Measurements from ENCODE around the gene SLC16A7. TPM values are rescaled to one million over a fixed set of nuclear protein-coding genes. Genes with fewer than 3 reads are reported as not detected.
"Not testable (repeated sequence)": the region's sequence is repeated elsewhere in the genome, so short reads cannot be mapped to it uniquely, and the experiment has no call there.

Gene SLC16A7
- total RNA-seq, 1 experiment from 2014 or later, result 2.7 TPM

DNA sequence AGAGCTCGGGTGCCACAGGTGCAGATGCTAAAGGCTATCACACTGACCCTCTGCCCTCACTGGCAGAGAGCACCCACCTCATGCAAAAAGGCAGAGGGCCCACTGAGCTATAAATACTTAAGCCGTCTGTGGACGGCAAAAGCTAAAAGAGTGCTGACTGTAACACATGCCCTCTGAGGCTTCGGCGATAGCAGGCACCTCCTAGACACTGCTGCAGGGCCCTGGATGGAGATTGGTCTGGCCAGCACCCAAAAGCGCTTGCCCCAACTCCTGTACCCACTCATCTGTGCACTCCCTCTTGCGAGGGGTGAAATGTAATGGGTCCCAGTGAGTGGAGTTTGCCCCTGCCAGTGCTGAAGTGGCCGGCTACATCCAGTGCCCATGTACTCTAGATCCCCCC lies 148.7 kb downstream of the SLC16A7 start:
- Histone ChIP-seq H3K79me2 (ENCODE audit: low read depth) (no peaks in the 10 kb centered on the region), H3K27me3 (ENCODE audit: insufficient read depth, low read depth) (no peaks in the 10 kb centered on the region), H3K27ac (no peak overlapping the region), H4K20me1 (ENCODE audit: insufficient read depth) (no peaks in the 10 kb centered on the region), H3K4me2 (no peak overlapping the region), H2AFZ (no peak overlapping the region), H3F3A (ENCODE audit: insufficient read depth, low read depth) (no peaks in the 10 kb centered on the region), H3K4me1 (replicated peaks; ENCODE audit: insufficient read depth) (no peaks in the 10 kb centered on the region), H3K9me3 (ENCODE audit: insufficient read depth, low read depth) (no peaks in the 10 kb centered on the region), H3K9me2 (ENCODE audit: insufficient read depth) (no peaks in the 10 kb centered on the region; the same call in 1 of the 2 replicates), H3K4me3 (no peak overlapping the region), H3K36me3 (ENCODE audit: low read depth) (no peaks in the 10 kb centered on the region)
- TF ChIP-seq, protein P1, sequence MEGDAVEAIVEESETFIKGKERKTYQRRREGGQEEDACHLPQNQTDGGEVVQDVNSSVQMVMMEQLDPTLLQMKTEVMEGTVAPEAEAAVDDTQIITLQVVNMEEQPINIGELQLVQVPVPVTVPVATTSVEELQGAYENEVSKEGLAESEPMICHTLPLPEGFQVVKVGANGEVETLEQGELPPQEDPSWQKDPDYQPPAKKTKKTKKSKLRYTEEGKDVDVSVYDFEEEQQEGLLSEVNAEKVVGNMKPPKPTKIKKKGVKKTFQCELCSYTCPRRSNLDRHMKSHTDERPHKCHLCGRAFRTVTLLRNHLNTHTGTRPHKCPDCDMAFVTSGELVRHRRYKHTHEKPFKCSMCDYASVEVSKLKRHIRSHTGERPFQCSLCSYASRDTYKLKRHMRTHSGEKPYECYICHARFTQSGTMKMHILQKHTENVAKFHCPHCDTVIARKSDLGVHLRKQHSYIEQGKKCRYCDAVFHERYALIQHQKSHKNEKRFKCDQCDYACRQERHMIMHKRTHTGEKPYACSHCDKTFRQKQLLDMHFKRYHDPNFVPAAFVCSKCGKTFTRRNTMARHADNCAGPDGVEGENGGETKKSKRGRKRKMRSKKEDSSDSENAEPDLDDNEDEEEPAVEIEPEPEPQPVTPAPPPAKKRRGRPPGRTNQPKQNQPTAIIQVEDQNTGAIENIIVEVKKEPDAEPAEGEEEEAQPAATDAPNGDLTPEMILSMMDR (conservative IDR thresholded peaks at IDR 0.05), result no peak
- no peak for TF ChIP-seq EZH2 (IDR thresholded peaks at IDR 0.05; ENCODE audit: low read depth)
- ChIA-PET CTCF (no interaction called here), POLR2A (ENCODE audit: unreplicated experiment) (no interaction called here)
- BruUV-seq (replicated peaks), result no TSS peak
- intact Hi-C loops (cut with micrococcal nuclease; ENCODE audit: unreplicated experiment), result no loop called here
- no peak for DNase-seq

DNA sequence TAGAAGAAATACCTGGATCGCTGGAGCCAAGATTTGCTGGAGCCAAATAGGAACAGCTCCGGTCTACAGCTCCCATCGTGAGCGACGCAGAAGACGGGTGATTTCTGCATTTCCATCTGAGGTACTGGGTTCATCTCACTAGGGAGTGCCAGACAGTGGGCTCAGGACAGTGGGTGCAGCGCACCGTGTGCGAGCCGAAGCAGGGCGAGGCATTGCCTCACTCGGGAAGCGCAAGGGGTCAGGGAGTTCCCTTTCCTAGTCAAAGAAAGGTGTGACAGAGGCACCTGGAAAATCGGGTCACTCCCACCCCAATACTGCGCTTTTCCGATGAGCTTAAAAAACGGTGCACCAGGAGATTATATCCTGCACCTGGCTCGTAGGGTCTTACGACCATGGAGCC lies 155.3 kb downstream of the SLC16A7 start:
- H3K4me2 ChIP-seq; intact Hi-C loops (cut with micrococcal nuclease; ENCODE audit: unreplicated experiment); H3K4me3 ChIP-seq; H3K9me2 ChIP-seq (ENCODE audit: insufficient read depth); POLR2A ChIA-PET (ENCODE audit: unreplicated experiment); H3K27me3 ChIP-seq (ENCODE audit: insufficient read depth, low read depth); H3K79me2 ChIP-seq (ENCODE audit: low read depth); H3K27ac ChIP-seq; H3K36me3 ChIP-seq (ENCODE audit: low read depth); H4K20me1 ChIP-seq (ENCODE audit: insufficient read depth); H2AFZ ChIP-seq; H3K9me3 ChIP-seq (ENCODE audit: insufficient read depth, low read depth); BruUV-seq (replicated peaks); H3F3A ChIP-seq (ENCODE audit: insufficient read depth, low read depth); DNase-seq; CTCF ChIA-PET; H3K4me1 ChIP-seq (replicated peaks; ENCODE audit: insufficient read depth): not testable (repeated sequence)

DNA sequence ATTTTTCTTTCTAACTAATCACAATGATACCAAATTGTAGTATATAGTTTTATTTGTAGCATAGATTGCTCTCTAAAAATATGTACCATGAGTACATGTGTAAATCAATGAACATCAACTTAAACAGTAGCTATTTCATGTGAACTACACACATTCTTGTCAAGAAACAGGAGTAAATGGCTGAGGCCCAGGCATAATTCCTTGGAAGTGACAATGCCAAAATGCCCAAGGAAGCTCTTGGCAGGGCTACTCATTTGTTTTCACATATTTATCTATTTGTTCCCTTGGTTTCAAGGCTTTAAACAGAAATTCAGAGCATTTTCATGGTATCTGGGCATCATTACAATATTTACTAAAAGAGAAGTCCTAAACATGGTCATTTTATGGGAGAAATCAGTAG lies 165.7 kb downstream of the SLC16A7 start:
- intact Hi-C loops (cut with micrococcal nuclease; ENCODE audit: unreplicated experiment), result no loop called here
- Histone ChIP-seq H3K9me3 (ENCODE audit: insufficient read depth, low read depth) (no peaks in the 10 kb centered on the region), H3K27ac (no peak overlapping the region), H3K36me3 (ENCODE audit: low read depth) (no peaks in the 10 kb centered on the region), H3K4me3 (no peak overlapping the region), H3K4me2 (no peak overlapping the region), H3K79me2 (ENCODE audit: low read depth) (no peaks in the 10 kb centered on the region), H2AFZ (no peak overlapping the region), H3K27me3 (ENCODE audit: insufficient read depth, low read depth) (no peaks in the 10 kb centered on the region), H4K20me1 (ENCODE audit: insufficient read depth) (no peaks in the 10 kb centered on the region), H3F3A (ENCODE audit: insufficient read depth, low read depth) (no peaks in the 10 kb centered on the region), H3K4me1 (replicated peaks; ENCODE audit: insufficient read depth) (no peaks in the 10 kb centered on the region), H3K9me2 (ENCODE audit: insufficient read depth) (no peaks in the 10 kb centered on the region)
- POLR2A ChIA-PET (ENCODE audit: unreplicated experiment), result no interaction called here
- TF ChIP-seq EZH2 (IDR thresholded peaks at IDR 0.05; ENCODE audit: low read depth), result no peak
- TF ChIP-seq, protein P1 (conservative IDR thresholded peaks at IDR 0.05), result no peak
- CTCF ChIA-PET, result no interaction called here
- BruUV-seq (replicated peaks), result no TSS peak
- DNase-seq, result no peak

DNA sequence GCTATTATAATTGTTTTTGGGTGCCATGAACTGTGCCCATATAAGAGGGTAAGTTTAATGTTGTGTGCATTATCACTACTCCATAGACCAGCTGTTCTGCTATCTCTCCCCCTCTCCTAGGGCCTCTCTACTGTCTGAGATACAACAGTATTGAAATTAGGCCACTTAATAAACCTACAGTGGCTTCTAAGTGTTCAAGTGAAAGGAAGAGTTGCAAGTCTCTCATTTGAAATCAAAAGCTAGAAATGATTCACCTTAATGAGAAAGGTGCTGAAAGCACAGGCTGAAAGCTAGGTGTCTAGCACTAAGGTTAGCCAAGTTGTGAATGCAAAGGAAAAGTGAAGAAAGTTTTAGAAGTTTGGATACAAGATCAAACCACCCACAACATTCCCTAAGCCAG lies 168.0 kb downstream of the SLC16A7 start:
- Histone ChIP-seq H3K36me3 (ENCODE audit: low read depth) (no peaks in the 10 kb centered on the region), H3K27ac (no peak overlapping the region), H2AFZ (no peak overlapping the region), H3K4me1 (replicated peaks; ENCODE audit: insufficient read depth) (no peaks in the 10 kb centered on the region), H3K9me3 (ENCODE audit: insufficient read depth, low read depth) (no peaks in the 10 kb centered on the region), H3K4me3 (no peak overlapping the region), H3K4me2 (no peak overlapping the region), H3K79me2 (ENCODE audit: low read depth) (no peaks in the 10 kb centered on the region), H3K9me2 (ENCODE audit: insufficient read depth) (no peaks in the 10 kb centered on the region), H4K20me1 (ENCODE audit: insufficient read depth) (no peaks in the 10 kb centered on the region), H3F3A (ENCODE audit: insufficient read depth, low read depth) (no peaks in the 10 kb centered on the region), H3K27me3 (ENCODE audit: insufficient read depth, low read depth) (no peaks in the 10 kb centered on the region)
- intact Hi-C loops (cut with micrococcal nuclease; ENCODE audit: unreplicated experiment), result no loop called here
- no TSS peak for BruUV-seq (replicated peaks)
- ChIA-PET CTCF (no interaction called here), POLR2A (ENCODE audit: unreplicated experiment) (no interaction called here)
- no peak for DNase-seq
- TF ChIP-seq, protein P1 (conservative IDR thresholded peaks at IDR 0.05), result no peak
- no peak for TF ChIP-seq EZH2 (IDR thresholded peaks at IDR 0.05; ENCODE audit: low read depth)
